ENCODE data around the gene RASSF3.
"Not testable (repeated sequence)": the region's sequence is repeated elsewhere in the genome, so short reads cannot be mapped to it uniquely, and the experiment has no call there.

The RASSF3 gene

DNA sequence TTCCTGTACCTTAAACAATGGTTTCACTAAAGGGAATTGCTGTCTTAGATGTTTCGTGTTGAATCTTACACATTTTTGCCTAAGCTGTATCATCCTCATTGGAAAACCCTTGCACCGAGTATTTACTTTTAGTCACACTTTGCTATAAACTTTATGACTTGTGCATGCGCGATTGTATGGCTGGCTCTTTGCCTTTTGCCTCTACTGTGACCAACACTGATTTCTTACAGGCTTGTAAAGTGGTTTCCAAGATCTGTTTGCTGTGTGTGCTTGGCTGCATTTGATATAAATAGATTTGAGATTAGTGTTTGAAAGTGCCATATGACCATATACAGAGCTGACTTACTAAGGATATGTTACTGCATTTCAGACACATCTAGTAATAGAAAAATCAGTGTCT is 40.5 kb downstream of the RASSF3 start:
- Histone ChIP-seq H3K9me2 (replicated peaks; ENCODE audit: low read depth, low read length) (no peaks in the 10 kb centered on the region), H2AFZ (ENCODE audit: low read length) (no peak overlapping the region), H3K36me3 (ENCODE audit: insufficient read depth, low read length) (no peaks in the 10 kb centered on the region), H3K79me2 (ENCODE audit: insufficient read depth, low read length) (peaks cover 71% of the 10 kb centered on the region), H3K27me3 (ENCODE audit: insufficient read depth, low read length, poor library complexity, severe bottlenecking) (no peaks in the 10 kb centered on the region), H3K4me2 (ENCODE audit: low read depth, low read length, poor library complexity, severe bottlenecking) (no peak overlapping the region), H4K20me1 (ENCODE audit: insufficient read depth, low read length, poor library complexity, severe bottlenecking) (peaks cover 14% of the 10 kb centered on the region), H3F3A (ENCODE audit: low read depth) (no peaks in the 10 kb centered on the region), H3K4me3 (ENCODE audit: low read length, poor library complexity, severe bottlenecking) (no peak overlapping the region), H3K4me1 (ENCODE audit: insufficient read depth, low read length, poor library complexity, severe bottlenecking) (peaks cover 24% of the 10 kb centered on the region), H3K9ac (ENCODE audit: low read depth, low read length, poor library complexity, severe bottlenecking) (no peak overlapping the region), H3K9me3 (ENCODE audit: insufficient read depth, low read depth, low read length) (no peaks in the 10 kb centered on the region)
- TF ChIP-seq CTCF (conservative IDR thresholded peaks at IDR 0.05; ENCODE audit: low read length) = no peak
- TF ChIP-seq EZH2phosphoT487 (IDR thresholded peaks at IDR 0.05; ENCODE audit: borderline replicate concordance) = no peak

DNA sequence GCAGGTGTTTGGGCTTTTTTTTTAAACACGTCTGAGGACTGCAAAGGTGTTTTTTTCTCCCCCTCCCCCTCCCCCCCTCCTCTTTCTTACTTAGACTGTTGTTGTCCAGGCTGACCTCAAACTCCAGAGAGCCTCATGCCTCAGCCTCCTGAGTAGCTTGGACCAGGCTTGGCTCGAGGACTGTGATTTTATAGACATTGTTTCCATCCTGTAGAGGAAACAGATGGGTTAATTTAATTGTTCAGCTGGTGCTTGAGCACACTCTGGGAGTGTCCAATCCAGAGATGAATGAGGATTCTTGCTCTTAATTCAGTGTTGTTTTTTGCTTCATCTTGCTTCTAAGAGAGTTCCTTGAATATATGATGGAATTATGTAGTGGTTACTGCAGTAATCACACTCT is 42.1 kb downstream of the RASSF3 start:
- TF ChIP-seq EZH2phosphoT487 (IDR thresholded peaks at IDR 0.05; ENCODE audit: borderline replicate concordance) = no peak
- TF ChIP-seq CTCF (conservative IDR thresholded peaks at IDR 0.05; ENCODE audit: low read length) = no peak
- Histone ChIP-seq H3K27me3 (ENCODE audit: insufficient read depth, low read length, poor library complexity, severe bottlenecking) (no peaks in the 10 kb centered on the region), H4K20me1 (ENCODE audit: insufficient read depth, low read length, poor library complexity, severe bottlenecking) (peaks cover 14% of the 10 kb centered on the region), H3K9me2 (replicated peaks; ENCODE audit: low read depth, low read length) (no peaks in the 10 kb centered on the region), H3K4me1 (ENCODE audit: insufficient read depth, low read length, poor library complexity, severe bottlenecking) (peaks cover 24% of the 10 kb centered on the region), H3K9ac (ENCODE audit: low read depth, low read length, poor library complexity, severe bottlenecking) (no peak overlapping the region), H3K36me3 (ENCODE audit: insufficient read depth, low read length) (no peaks in the 10 kb centered on the region), H3K79me2 (ENCODE audit: insufficient read depth, low read length) (peaks cover 81% of the 10 kb centered on the region), H3F3A (ENCODE audit: low read depth) (no peaks in the 10 kb centered on the region), H3K4me2 (ENCODE audit: low read depth, low read length, poor library complexity, severe bottlenecking) (peak overlapping the region; percentile 35), H3K9me3 (ENCODE audit: insufficient read depth, low read depth, low read length) (no peaks in the 10 kb centered on the region), H2AFZ (ENCODE audit: low read length) (no peak overlapping the region), H3K4me3 (ENCODE audit: low read length, poor library complexity, severe bottlenecking) (no peak overlapping the region)

DNA sequence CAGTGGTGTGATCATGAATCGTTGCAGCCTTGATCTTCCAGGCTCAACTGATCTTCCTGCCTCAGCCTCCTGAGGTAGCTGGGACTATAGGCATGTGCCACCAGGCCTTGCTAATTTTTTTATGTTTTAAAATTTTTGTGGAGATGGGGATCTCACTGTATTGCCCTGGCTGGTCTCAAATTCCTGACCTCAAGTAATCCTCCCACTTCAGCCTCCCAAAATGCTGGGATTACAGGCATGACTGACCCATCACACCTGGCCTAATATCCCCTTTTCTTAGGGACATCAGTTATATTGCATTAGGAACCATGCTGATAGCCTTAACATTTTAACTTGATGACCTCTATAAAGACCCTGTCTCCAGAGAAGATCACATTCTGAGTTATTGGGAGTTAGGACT is 42.8 kb downstream of the RASSF3 start:
- Histone ChIP-seq H3K4me2 (ENCODE audit: low read depth, low read length, poor library complexity, severe bottlenecking) (peak overlapping the region; percentile 35), H3F3A (ENCODE audit: low read depth) (no peaks in the 10 kb centered on the region), H3K36me3 (ENCODE audit: insufficient read depth, low read length) (no peaks in the 10 kb centered on the region), H3K4me3 (ENCODE audit: low read length, poor library complexity, severe bottlenecking) (no peak overlapping the region), H3K27me3 (ENCODE audit: insufficient read depth, low read length, poor library complexity, severe bottlenecking) (no peaks in the 10 kb centered on the region), H4K20me1 (ENCODE audit: insufficient read depth, low read length, poor library complexity, severe bottlenecking) (peaks cover 14% of the 10 kb centered on the region), H3K9me2 (replicated peaks; ENCODE audit: low read depth, low read length) (no peaks in the 10 kb centered on the region), H3K79me2 (ENCODE audit: insufficient read depth, low read length) (peaks cover 82% of the 10 kb centered on the region), H3K9ac (ENCODE audit: low read depth, low read length, poor library complexity, severe bottlenecking) (no peak overlapping the region), H3K4me1 (ENCODE audit: insufficient read depth, low read length, poor library complexity, severe bottlenecking) (peaks cover 24% of the 10 kb centered on the region), H3K9me3 (ENCODE audit: insufficient read depth, low read depth, low read length) (no peaks in the 10 kb centered on the region), H2AFZ (ENCODE audit: low read length) (no peak overlapping the region)
- TF ChIP-seq CTCF (conservative IDR thresholded peaks at IDR 0.05; ENCODE audit: low read length) (no peak), EZH2phosphoT487 (IDR thresholded peaks at IDR 0.05; ENCODE audit: borderline replicate concordance) (no peak)

DNA sequence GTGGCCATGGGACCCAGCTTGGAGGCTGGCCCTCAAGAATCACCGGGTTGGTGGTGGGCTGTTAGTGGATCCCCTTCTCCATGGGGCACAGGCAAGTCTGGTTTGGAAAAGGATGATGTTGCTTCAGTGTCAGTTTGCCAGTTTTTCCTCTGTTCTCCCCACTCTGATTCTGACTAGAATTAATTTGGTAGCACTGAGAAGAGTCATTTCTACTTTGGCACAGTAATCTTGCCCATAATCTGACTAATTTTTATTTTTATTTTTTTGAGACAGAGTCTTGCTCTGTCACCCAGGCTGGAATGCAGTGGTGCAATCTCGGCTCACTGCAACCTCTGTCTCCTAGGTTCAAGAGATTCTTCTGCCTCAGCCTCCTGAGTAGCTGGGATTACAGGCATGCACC is 43.6 kb downstream of the RASSF3 start:
- not testable (repeated sequence) for H3K27me3 ChIP-seq (ENCODE audit: insufficient read depth, low read length, poor library complexity, severe bottlenecking); H3K36me3 ChIP-seq (ENCODE audit: insufficient read depth, low read length); H3K4me2 ChIP-seq (ENCODE audit: low read depth, low read length, poor library complexity, severe bottlenecking); H2AFZ ChIP-seq (ENCODE audit: low read length); H3K4me3 ChIP-seq (ENCODE audit: low read length, poor library complexity, severe bottlenecking); H3K9me2 ChIP-seq (replicated peaks; ENCODE audit: low read depth, low read length); H3F3A ChIP-seq (ENCODE audit: low read depth); H3K9ac ChIP-seq (ENCODE audit: low read depth, low read length, poor library complexity, severe bottlenecking); H3K9me3 ChIP-seq (ENCODE audit: insufficient read depth, low read depth, low read length)
- Histone ChIP-seq H3K4me1 (ENCODE audit: insufficient read depth, low read length, poor library complexity, severe bottlenecking) (peaks cover 26% of the 10 kb centered on the region), H3K79me2 (ENCODE audit: insufficient read depth, low read length) (peaks cover 88% of the 10 kb centered on the region), H4K20me1 (ENCODE audit: insufficient read depth, low read length, poor library complexity, severe bottlenecking) (peaks cover 14% of the 10 kb centered on the region)
